Thoracic aorta (tissue), 2 donors: ENCODE results near the gene ZWINT. TPM values are rescaled to one million over a fixed set of nuclear protein-coding genes. Genes with fewer than 3 reads are reported as not detected.
A peak's percentile ranks its signal among the peaks of the same experiment; 100 is the strongest.

Source experiments
- ATAC-seq: fragments of 150-250 bp; one replicate; pipeline ENCODE4 v1.8.0; 2017; ENCODE audit warnings: low read depth; ENCODE audit not compliant: insufficient number of reproducible peaks, low FRiP score
- DNase-seq: peaks from one replicate; pipeline ENCODE4 v3.0.0-alpha.2; 2020; ENCODE audit warnings: low spot score
- H3K27ac ChIP-seq, 2 donors: fragments of 200-600 bp; sonication (generic); 1 replicate in 1 of 2; 2 replicates in 1 of 2; pipeline ENCODE4 v1.5.1; 2016; ENCODE audit warnings: mild to moderate bottlenecking in 2 of 2, moderate library complexity in 2 of 2
- H3K27me3 ChIP-seq: fragments of 200-600 bp; sonication (generic); replicated peaks from 2 replicates; pipeline ENCODE4 v1.6.0; 2016; ENCODE audit warnings: mild to moderate bottlenecking; ENCODE audit not compliant: insufficient read depth
- H3K36me3 ChIP-seq: fragments of 200-600 bp; sonication (generic); one replicate; pipeline ENCODE4 v1.5.1; 2016
- H3K4me1 ChIP-seq, 2 donors: fragments of 200-600 bp; sonication (generic); 1 replicate in 1 of 2; 2 replicates in 1 of 2; pipeline versions ENCODE4 v1.5.1 to v1.6.0; 2016; ENCODE audit warnings: low read depth in 2 of 2, mild to moderate bottlenecking in 1 of 2; ENCODE audit not compliant: control insufficient read depth in 1 of 2
- H3K4me3 ChIP-seq: fragments of 200-600 bp; sonication (generic); 2 replicates; pipeline ENCODE4 v1.5.1; 2016; ENCODE audit warnings: mild to moderate bottlenecking
- H3K9me3 ChIP-seq: fragments of 200-600 bp; sonication (generic); 2 replicates; pipeline ENCODE4 v1.5.1; 2016
- total RNA-seq, 2 donors: library from RNA; depleted of rRNA; stranded (reverse); fragments of >200 nt; gene quantifications; one replicate each; pipeline versions ENCODE4 v1.1.0 to v1.2.3, GENCODE V29; 2016
- TF ChIP-seq, protein P1 (sequence below): fragments of 200-600 bp; sonication (generic); IDR thresholded peaks from one replicate; pipeline ENCODE4 v1.5.1; 2019; ENCODE audit warnings: antibody characterized with exemption

ZWINT gene, protein sequence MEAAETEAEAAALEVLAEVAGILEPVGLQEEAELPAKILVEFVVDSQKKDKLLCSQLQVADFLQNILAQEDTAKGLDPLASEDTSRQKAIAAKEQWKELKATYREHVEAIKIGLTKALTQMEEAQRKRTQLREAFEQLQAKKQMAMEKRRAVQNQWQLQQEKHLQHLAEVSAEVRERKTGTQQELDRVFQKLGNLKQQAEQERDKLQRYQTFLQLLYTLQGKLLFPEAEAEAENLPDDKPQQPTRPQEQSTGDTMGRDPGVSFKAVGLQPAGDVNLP
- total RNA-seq, result under 1 TPM; 0.41 to 0.78 TPM

- Histone ChIP-seq H3K27me3 (no peaks in the 10 kb centered on the region), H3K9me3 (no peaks in the 10 kb centered on the region), H3K36me3 (no peaks in the 10 kb centered on the region), H3K27ac (no peak within 1 kb of the TSS), H3K4me1 (peaks cover 0 to 8% of the 10 kb centered on the region in 2 donors), H3K4me3 (peak within 1 kb of the TSS; percentile 76)
- DNase-seq (peak; percentile 70), ATAC-seq (peak; percentile 83)
- TF ChIP-seq, protein P1, sequence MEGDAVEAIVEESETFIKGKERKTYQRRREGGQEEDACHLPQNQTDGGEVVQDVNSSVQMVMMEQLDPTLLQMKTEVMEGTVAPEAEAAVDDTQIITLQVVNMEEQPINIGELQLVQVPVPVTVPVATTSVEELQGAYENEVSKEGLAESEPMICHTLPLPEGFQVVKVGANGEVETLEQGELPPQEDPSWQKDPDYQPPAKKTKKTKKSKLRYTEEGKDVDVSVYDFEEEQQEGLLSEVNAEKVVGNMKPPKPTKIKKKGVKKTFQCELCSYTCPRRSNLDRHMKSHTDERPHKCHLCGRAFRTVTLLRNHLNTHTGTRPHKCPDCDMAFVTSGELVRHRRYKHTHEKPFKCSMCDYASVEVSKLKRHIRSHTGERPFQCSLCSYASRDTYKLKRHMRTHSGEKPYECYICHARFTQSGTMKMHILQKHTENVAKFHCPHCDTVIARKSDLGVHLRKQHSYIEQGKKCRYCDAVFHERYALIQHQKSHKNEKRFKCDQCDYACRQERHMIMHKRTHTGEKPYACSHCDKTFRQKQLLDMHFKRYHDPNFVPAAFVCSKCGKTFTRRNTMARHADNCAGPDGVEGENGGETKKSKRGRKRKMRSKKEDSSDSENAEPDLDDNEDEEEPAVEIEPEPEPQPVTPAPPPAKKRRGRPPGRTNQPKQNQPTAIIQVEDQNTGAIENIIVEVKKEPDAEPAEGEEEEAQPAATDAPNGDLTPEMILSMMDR, result no peak
These were observed at the start of gene ZWINT for GRCh38 chr10:56360967-56361612. Gene ZWINT, minus strand, starts transcription at chr10:56361259. Its CDS starts 23 bp downstream, at chr10:56361236.

DNA sequence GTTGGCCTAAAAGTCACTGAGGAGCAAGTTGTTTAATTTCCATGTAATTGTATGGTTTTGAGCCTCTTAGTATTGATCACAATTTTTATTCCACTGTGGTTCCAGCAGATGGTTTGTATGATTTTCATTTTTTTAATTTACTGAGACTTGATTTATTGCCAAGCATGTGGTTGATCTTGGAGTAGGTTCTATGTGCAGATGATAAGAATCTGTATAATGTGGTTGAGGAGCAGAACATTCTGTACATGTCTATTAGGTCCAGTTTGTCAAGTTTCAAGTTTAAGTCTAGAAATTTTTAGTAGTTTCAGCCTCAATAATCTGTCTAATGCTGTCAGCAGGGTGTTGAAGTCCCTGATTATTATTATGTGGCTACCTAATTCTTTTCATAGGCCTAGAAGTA is 22.7 kb upstream of the ZWINT start:
- no peaks in the 10 kb centered on the region for H3K27me3 ChIP-seq
- TF ChIP-seq, protein P1, result no peak
- H3K9me3 ChIP-seq, result no peaks in the 10 kb centered on the region
- no peaks in the 10 kb centered on the region for H3K4me1 ChIP-seq
- DNase-seq (no peak), ATAC-seq (no peak)
- no peak overlapping the region for H3K27ac ChIP-seq
- no peak overlapping the region for H3K4me3 ChIP-seq
- no peaks in the 10 kb centered on the region for H3K36me3 ChIP-seq

DNA sequence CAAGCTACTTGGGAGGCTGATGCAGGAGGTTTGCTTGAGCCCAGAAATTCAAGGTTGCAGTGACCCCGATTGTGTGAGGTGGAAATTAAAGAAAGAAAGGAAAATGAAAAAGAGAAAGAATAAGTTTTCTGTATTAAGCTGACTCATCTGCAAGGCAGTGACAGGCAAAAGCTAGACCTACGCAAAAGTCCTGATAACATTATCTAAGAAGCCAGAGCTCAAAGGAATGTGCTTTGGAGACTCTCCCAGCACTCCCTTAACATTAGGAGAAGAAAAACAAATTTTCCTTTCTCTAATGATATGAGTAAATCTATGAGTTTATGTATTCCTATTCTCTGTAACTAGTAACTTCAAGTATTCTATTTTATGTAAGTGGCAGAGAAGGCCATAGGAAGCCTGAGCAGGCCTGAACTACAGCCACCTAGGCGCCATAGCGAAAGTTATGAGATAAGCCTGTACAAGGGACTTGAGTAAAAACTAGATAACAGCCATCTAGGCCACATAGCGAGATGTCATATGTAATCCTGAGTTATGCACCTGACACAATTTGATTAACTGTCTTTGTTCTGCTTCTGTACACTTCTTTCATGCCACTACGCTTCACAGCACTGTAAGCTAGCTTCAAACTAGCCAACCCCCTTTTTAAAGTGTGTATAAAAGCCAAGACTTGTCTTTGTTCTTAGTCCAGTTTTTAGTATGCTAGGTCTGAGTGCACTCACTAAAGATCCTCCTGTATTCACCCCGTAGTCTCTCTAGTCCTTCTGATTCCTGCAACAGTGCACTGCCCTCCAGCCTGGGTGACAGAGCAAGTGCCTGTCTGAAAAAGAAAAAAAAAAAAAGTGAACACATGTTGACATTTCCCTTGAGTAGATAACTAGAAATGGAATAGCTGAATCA is 9.4 kb upstream of the ZWINT start:
- Histone ChIP-seq H3K4me1 (no peaks in the 10 kb centered on the region), H3K36me3 (no peaks in the 10 kb centered on the region), H3K9me3 (peaks cover 15% of the 10 kb centered on the region), H3K4me3 (no peak overlapping the region), H3K27ac (no peak overlapping the region), H3K27me3 (no peaks in the 10 kb centered on the region)
- DNase-seq (no peak), ATAC-seq (no peak)
- TF ChIP-seq, protein P1, result no peak

DNA sequence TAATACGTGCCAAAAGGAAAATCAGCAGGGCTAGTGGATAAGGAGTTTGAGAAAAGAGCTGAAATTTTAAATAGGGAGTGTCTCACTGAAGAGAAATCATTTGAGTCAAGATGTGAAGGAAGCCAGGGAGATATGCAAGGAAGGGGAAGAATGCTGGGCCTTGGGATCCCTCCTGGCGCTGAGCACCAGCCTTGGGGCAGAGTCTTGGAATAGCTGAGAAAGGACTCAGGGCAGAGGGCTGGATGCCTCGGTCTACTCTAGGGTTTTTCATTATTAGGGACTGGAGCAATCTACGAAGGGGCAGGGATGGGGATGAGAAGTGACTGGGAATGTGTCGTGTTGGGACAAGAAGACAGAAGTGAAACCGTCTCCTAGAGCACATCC is 484 bp downstream of the ZWINT start:
- H3K4me1 ChIP-seq, result peaks cover 0 to 8% of the 10 kb centered on the region in 2 donors
- no peaks in the 10 kb centered on the region for H3K27me3 ChIP-seq
- H3K4me3 ChIP-seq, result peak overlapping the region; percentile 76
- no peak overlapping the region for H3K27ac ChIP-seq
- no peaks in the 10 kb centered on the region for H3K36me3 ChIP-seq
- no peaks in the 10 kb centered on the region for H3K9me3 ChIP-seq
- ATAC-seq, result no peak
- DNase-seq, result no peak
- TF ChIP-seq, protein P1, result no peak

- TF ChIP-seq, protein P1, result no peak
- Histone ChIP-seq H3K9me3 (no peaks in the 10 kb centered on the region), H3K27me3 (no peaks in the 10 kb centered on the region), H3K4me3 (no peak overlapping the region), H3K36me3 (no peaks in the 10 kb centered on the region), H3K27ac (no peak overlapping the region), H3K4me1 (peaks cover 0 to 8% of the 10 kb centered on the region in 2 donors)
- ATAC-seq (no peak), DNase-seq (no peak)
These were observed 1.2 kb downstream of the ZWINT start for GRCh38 chr10:56359837-56360236.
